Stomach (tissue), 9 donors: ENCODE results near the gene PNRC1. TPM values are rescaled to one million over a fixed set of nuclear protein-coding genes. Genes with fewer than 3 reads are reported as not detected.

ENCODE experiments used
- DNase-seq, 2 donors: peaks; one replicate each; pipeline versions ENCODE4 v3.0.0 to v3.0.0-alpha.2; 2013 to 2019
- H3K27ac ChIP-seq, 5 donors: fragments of 200-600 bp in 4 of 5; sonication (generic) in 4 of 5; one replicate each; pipeline ENCODE4 v1.5.1; 2013 to 2019; ENCODE audit warnings: mild to moderate bottlenecking in 1 of 5, moderate library complexity in 1 of 5
- H3K27me3 ChIP-seq, 3 donors: fragments of 200-600 bp; sonication (generic); one replicate each; pipeline ENCODE4 v1.5.1; 2017 to 2019; ENCODE audit warnings: mixed run types in 1 of 3
- H3K36me3 ChIP-seq, 4 donors: fragments of 200-600 bp; sonication (generic); 1 replicate in 3 of 4; 2 replicates in 1 of 4; pipeline ENCODE4 v1.5.1; 2016 to 2019
- H3K4me1 ChIP-seq, 4 donors: fragments of 200-600 bp; sonication (generic); one replicate each; pipeline ENCODE4 v1.5.1; 2016 to 2019
- H3K4me3 ChIP-seq, 4 donors: fragments of 200-600 bp; sonication (generic) in 3 of 4; one replicate each; pipeline ENCODE4 v1.5.1; 2016 to 2019; ENCODE audit warnings: mild to moderate bottlenecking in 1 of 4
- H3K9me3 ChIP-seq, 4 donors: fragments of 200-600 bp; sonication (generic); one replicate each; pipeline ENCODE4 v1.5.1; 2016 to 2019
- EP300 ChIP-seq: sonication (generic); formaldehyde crosslinking; IDR thresholded peaks from one replicate; pipeline ENCODE4 v1.6.1; 2017; ENCODE audit warnings: antibody characterized with exemption
- POLR2A ChIP-seq, 4 donors: fragments of 450-650 bp; IDR thresholded peaks; one replicate each; pipeline ENCODE4 v1.6.1; 2016; ENCODE audit warnings: antibody characterized with exemption in 4 of 4, control low read depth in 2 of 4, mild to moderate bottlenecking in 1 of 4, moderate library complexity in 1 of 4
- POLR2AphosphoS5 ChIP-seq, 3 donors: sonication (generic); formaldehyde crosslinking; IDR thresholded peaks; one replicate each; pipeline ENCODE4 v1.6.1; 2016; ENCODE audit warnings: antibody characterized with exemption in 3 of 3
- WGBS, 5 donors: extraction: QIAGEN DNeasy Blood & Tissue Kit in 3 of 5; methylation state at CpG; one replicate each; pipeline versions ENCODE4 v1.1.5 to v1.1.7; 2013 to 2018; 5-methylcytosine and 5-hydroxymethylcytosine counted together
- intact Hi-C: fragments of 100-400 bp; cut with DNase I; formaldehyde crosslinking; loops from one replicate; pipeline ENCODE4 v1.15.1; 2023; ENCODE audit warnings: low total_unique reads
- polyA plus RNA-seq, 3 donors: library from polyadenylated mRNA; stranded (reverse); fragments of 200-250 nt; gene quantifications; one replicate each; pipeline ENCODE4 v1.2.3, GENCODE V29; 2013
- total RNA-seq, 5 donors: library from RNA; depleted of rRNA; stranded (reverse); fragments of >200 nt; gene quantifications; one replicate each; pipeline versions ENCODE4 v1.1.0 to v1.2.3, GENCODE V29; 2014 to 2016
- TF ChIP-seq, protein P1 (sequence below), 7 experiments: fragments of 450-650 bp in 4 of 7; fragments of 200-600 bp in 3 of 7; sonication (generic) in 3 of 7; IDR thresholded peaks; one replicate each; pipeline ENCODE4 v1.5.1; 2016 to 2019; ENCODE audit warnings: antibody characterized with exemption in 7 of 7, control low read depth in 2 of 7, mild to moderate bottlenecking in 1 of 7
- donor health status: healthy with polysubstance abuse.
- donor health status: Bipolar disorder and iron deficiency.
- donor health status: healthy.

Gene PNRC1
- total and polyA plus RNA-seq, 8 donors = 38.5 to 265 (median 129) TPM

DNA sequence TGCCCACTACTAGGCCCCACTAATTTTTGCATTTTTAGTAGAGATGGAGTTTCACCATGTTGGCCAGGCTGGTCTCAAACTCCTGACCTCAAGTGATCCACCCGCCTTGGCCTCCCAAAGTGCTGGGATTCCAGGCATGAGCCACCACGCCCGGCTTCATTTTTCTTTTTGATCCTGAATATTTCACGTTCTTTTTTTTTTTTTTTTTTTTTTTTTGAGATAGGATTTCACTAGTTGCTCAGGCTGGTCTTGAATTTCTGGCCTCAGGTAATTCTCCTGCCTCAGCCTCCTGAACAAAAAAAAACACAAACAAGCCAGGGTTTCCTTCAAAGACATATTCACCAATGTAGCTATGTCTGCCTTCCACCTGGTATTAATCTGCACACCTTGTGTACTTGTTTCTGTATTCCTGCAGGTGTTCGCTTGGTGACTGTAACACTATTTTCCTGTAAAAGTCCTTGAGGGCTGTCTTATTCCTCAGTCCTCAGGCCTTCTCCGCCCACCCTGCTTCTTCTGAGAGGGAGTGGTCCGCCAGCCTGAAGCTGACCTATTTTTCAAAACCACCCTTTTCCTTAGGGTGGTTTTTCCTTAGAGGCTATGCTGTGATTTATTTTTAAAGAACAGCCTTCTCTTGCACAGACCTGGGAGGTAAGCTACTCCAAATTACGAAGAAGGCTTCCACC is 36.1 kb upstream of the PNRC1 start:
- intact Hi-C loops = no loop called here
- peaks cover 0 to 17% (median 2%) of the 10 kb centered on the region in 4 donors for H3K4me1 ChIP-seq
- no peaks in the 10 kb centered on the region for H3K9me3 ChIP-seq
- 64 to 71% (median 70%) methylated on average over 8 of the region's 8 CpGs for WGBS, 5 donors
- no peak overlapping the region for H3K4me3 ChIP-seq
- TF ChIP-seq, protein P1, sequence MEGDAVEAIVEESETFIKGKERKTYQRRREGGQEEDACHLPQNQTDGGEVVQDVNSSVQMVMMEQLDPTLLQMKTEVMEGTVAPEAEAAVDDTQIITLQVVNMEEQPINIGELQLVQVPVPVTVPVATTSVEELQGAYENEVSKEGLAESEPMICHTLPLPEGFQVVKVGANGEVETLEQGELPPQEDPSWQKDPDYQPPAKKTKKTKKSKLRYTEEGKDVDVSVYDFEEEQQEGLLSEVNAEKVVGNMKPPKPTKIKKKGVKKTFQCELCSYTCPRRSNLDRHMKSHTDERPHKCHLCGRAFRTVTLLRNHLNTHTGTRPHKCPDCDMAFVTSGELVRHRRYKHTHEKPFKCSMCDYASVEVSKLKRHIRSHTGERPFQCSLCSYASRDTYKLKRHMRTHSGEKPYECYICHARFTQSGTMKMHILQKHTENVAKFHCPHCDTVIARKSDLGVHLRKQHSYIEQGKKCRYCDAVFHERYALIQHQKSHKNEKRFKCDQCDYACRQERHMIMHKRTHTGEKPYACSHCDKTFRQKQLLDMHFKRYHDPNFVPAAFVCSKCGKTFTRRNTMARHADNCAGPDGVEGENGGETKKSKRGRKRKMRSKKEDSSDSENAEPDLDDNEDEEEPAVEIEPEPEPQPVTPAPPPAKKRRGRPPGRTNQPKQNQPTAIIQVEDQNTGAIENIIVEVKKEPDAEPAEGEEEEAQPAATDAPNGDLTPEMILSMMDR (IDR thresholded peaks at IDR 0.05) = no peak
- TF ChIP-seq EP300 = no peak
- TF ChIP-seq POLR2AphosphoS5 (IDR thresholded peaks at IDR 0.05) = no peak
- TF ChIP-seq POLR2A (IDR thresholded peaks at IDR 0.05) = no peak
- H3K36me3 ChIP-seq = no peaks in the 10 kb centered on the region
- no peak for DNase-seq
- peak overlapping the region in 3 of 5 donors; percentile 19 to 73 (median 26) for H3K27ac ChIP-seq
- H3K27me3 ChIP-seq = no peaks in the 10 kb centered on the region

DNA sequence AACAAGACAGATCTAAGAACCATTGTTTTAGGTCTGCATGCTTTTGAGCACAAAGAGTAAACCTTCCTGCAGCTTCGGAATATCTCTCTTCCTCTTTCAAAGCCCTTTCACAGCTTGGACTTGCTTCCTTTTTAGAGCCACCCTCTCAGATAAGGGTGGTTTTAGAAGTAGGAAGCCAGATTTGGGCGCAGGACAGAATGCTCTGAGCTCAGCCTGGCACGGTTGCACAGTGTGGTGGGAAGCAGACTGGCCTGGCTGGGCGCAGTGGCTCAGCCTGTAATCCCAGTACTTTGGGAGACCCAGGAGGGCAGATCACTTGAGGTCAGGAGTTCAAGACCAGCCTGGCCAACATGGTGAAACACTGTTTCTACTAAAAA is 35.6 kb upstream of the PNRC1 start:
- WGBS, 5 donors = 15 to 65% (median 45%) methylated on average over 2 to 4 of the region's 4 CpGs

GRCh38 chr6:89045576-89045975 is 35.0 kb upstream of the PNRC1 start:
- Histone ChIP-seq H3K4me1 (peaks cover 0 to 20% (median 2%) of the 10 kb centered on the region in 4 donors), H3K4me3 (no peak overlapping the region), H3K27ac (peak overlapping the region in 2 of 5 donors; percentile 26 to 73), H3K36me3 (no peaks in the 10 kb centered on the region), H3K9me3 (no peaks in the 10 kb centered on the region), H3K27me3 (no peaks in the 10 kb centered on the region)
- 79 to 91% (median 83%) methylated on average over 5 of the region's 5 CpGs for WGBS, 5 donors
- intact Hi-C loops = no loop called here
- DNase-seq = no peak
- TF ChIP-seq POLR2A (IDR thresholded peaks at IDR 0.05) (no peak), EP300 (no peak), POLR2AphosphoS5 (IDR thresholded peaks at IDR 0.05) (no peak)
- TF ChIP-seq, protein P1 (IDR thresholded peaks at IDR 0.05) = no peak

More for the DNA sequence above, 35.6 kb upstream of the PNRC1 start:
- no peaks in the 10 kb centered on the region for H3K27me3 ChIP-seq
- intact Hi-C loops = no loop called here
- H3K27ac ChIP-seq = peak overlapping the region in 3 of 5 donors; percentile 19 to 73 (median 26)
- no peak for TF ChIP-seq EP300
- TF ChIP-seq POLR2AphosphoS5 (IDR thresholded peaks at IDR 0.05) = peak in 1 of 3 donors; percentile 49
- H3K36me3 ChIP-seq = no peaks in the 10 kb centered on the region
- H3K4me3 ChIP-seq = no peak overlapping the region
- H3K9me3 ChIP-seq = no peaks in the 10 kb centered on the region
- DNase-seq = peak in 1 of 2 donors; percentile 49
- H3K4me1 ChIP-seq = peaks cover 0 to 17% (median 2%) of the 10 kb centered on the region in 4 donors

GRCh38 chr6:89047473-89047872 is 33.1 kb upstream of the PNRC1 start:
- Histone ChIP-seq H3K36me3 (no peaks in the 10 kb centered on the region), H3K9me3 (no peaks in the 10 kb centered on the region), H3K27me3 (no peaks in the 10 kb centered on the region), H3K4me3 (no peak overlapping the region), H3K4me1 (peaks cover 0 to 23% (median 2%) of the 10 kb centered on the region in 4 donors), H3K27ac (no peak overlapping the region)
- intact Hi-C loops = no loop called here
- 18 to 37% (median 31%) methylated on average over 4 of the region's 4 CpGs for WGBS, 5 donors
- no peak for TF ChIP-seq POLR2A (IDR thresholded peaks at IDR 0.05)
- TF ChIP-seq, protein P1 (IDR thresholded peaks at IDR 0.05) = no peak
- TF ChIP-seq EP300 = no peak
- TF ChIP-seq POLR2AphosphoS5 (IDR thresholded peaks at IDR 0.05) = no peak
- no peak for DNase-seq
